ENCODE data around the gene P2RX7.

DNA sequence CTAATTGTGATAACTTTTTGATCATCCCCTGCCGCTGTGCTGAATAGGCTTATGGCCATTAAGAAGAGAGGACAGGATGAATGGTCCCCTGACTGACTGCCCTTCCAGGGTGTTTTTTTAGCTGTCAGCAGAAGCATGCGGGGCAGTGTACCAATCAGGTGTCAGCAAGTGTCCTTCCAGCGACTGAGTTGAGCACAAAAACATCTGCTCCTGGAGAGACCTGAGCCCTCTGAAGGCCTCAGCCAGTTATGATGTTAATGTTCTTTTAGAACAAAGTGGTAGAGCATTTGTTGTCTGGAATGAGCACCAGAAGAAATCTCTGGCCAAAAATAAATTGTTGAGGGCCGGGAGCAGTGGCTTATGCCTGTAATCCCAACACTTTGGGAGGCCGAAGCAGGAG is 37.5 kb downstream of the P2RX7 start:
- TF ChIP-seq, protein P1, sequence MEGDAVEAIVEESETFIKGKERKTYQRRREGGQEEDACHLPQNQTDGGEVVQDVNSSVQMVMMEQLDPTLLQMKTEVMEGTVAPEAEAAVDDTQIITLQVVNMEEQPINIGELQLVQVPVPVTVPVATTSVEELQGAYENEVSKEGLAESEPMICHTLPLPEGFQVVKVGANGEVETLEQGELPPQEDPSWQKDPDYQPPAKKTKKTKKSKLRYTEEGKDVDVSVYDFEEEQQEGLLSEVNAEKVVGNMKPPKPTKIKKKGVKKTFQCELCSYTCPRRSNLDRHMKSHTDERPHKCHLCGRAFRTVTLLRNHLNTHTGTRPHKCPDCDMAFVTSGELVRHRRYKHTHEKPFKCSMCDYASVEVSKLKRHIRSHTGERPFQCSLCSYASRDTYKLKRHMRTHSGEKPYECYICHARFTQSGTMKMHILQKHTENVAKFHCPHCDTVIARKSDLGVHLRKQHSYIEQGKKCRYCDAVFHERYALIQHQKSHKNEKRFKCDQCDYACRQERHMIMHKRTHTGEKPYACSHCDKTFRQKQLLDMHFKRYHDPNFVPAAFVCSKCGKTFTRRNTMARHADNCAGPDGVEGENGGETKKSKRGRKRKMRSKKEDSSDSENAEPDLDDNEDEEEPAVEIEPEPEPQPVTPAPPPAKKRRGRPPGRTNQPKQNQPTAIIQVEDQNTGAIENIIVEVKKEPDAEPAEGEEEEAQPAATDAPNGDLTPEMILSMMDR (conservative IDR thresholded peaks at IDR 0.05; ENCODE audit: low read depth, low read length), result no peak
- TF ChIP-seq EZH2phosphoT487 (IDR thresholded peaks at IDR 0.05; ENCODE audit: borderline replicate concordance, low read length) (no peak), EZH2 (IDR thresholded peaks at IDR 0.05; ENCODE audit: low read length, unreplicated experiment) (no peak)

Measured in PC-3 (cell line).